WTC11 (cell line): Measurements from ENCODE around the gene RPS5. TPM values are rescaled to one million over a fixed set of nuclear protein-coding genes. Genes with fewer than 3 reads are reported as not detected.

Experiments
- ATAC-seq: fragments of 200-7000 bp; cut with Tn5 transposase; 2 replicates; pipeline ENCODE4 v1.10.0; 2021; ENCODE audit warnings: mild to moderate bottlenecking, moderate library complexity
- CTCF ChIA-PET: fragments of 300-600 bp; sonication (Branson Sonifier 250); formaldehyde crosslinking; loops from one replicate; lab custom pipeline; 2021; ENCODE audit warnings: antibody characterized with exemption; lab: Charles Lee
- POLR2A ChIA-PET: fragments of 350-600 bp; sonication (Branson Sonifier 250); formaldehyde crosslinking; loops from one replicate; lab custom pipeline; 2021; ENCODE audit warnings: antibody characterized with exemption; lab: Charles Lee
- DNase-seq: peaks from one replicate; pipeline ENCODE4 v3.0.0; 2021; ENCODE audit warnings: low spot score
- H3K27ac Mint-ChIP-seq: 2 replicates; pipeline ENCODE4 v1.8.0; 2021; ENCODE audit warnings: mixed read lengths
- H3K27me3 Mint-ChIP-seq: 2 replicates; pipeline ENCODE4 v1.8.0; 2021; ENCODE audit warnings: low read depth, mild to moderate bottlenecking, moderate library complexity, mixed read lengths
- H3K36me3 Mint-ChIP-seq: 2 replicates; pipeline ENCODE4 v1.8.0; 2021; ENCODE audit warnings: mixed read lengths
- H3K4me1 Mint-ChIP-seq: 2 replicates; pipeline ENCODE4 v1.8.0; 2022; ENCODE audit warnings: mixed read lengths
- H3K4me3 Mint-ChIP-seq: 2 replicates; pipeline ENCODE4 v1.8.0; 2021; ENCODE audit warnings: mild to moderate bottlenecking, moderate library complexity, mixed read lengths
- H3K9me3 Mint-ChIP-seq: 2 replicates; pipeline ENCODE4 v1.8.0; 2021; ENCODE audit warnings: mixed read lengths
- CBFB ChIP-seq: sonication (generic); formaldehyde crosslinking; IDR thresholded peaks from 2 replicates; pipeline ENCODE4 v1.8.1; 2022; ENCODE audit warnings: mild to moderate bottlenecking, low read depth, missing genetic modification reagents
- CREM ChIP-seq: sonication (generic); formaldehyde crosslinking; IDR thresholded peaks from 2 replicates; pipeline ENCODE4 v1.8.1; 2022; ENCODE audit warnings: mild to moderate bottlenecking, missing genetic modification reagents, moderate library complexity
- E2F1 ChIP-seq: sonication (generic); formaldehyde crosslinking; IDR thresholded peaks from 2 replicates; pipeline ENCODE4 v1.8.0; 2022; ENCODE audit warnings: mild to moderate bottlenecking, missing genetic modification reagents
- E2F4 ChIP-seq: sonication (generic); formaldehyde crosslinking; IDR thresholded peaks from 2 replicates; pipeline ENCODE4 v1.8.1; 2022; ENCODE audit warnings: low read depth, mild to moderate bottlenecking, moderate library complexity, missing genetic modification reagents, borderline replicate concordance
- ELF4 ChIP-seq: sonication (generic); formaldehyde crosslinking; IDR thresholded peaks from 2 replicates; pipeline ENCODE4 v1.8.1; 2022; ENCODE audit warnings: low read depth, mild to moderate bottlenecking, moderate library complexity, missing genetic modification reagents
- EMX1 ChIP-seq: fragments of 250-450 bp; sonication (Bioruptor Pico); IDR thresholded peaks from 2 replicates; pipeline ENCODE4 v1.8.0; 2021; ENCODE audit warnings: mild to moderate bottlenecking
- ERG ChIP-seq: fragments of 250-450 bp; sonication (Bioruptor Pico); IDR thresholded peaks from 2 replicates; pipeline ENCODE4 v1.8.0; 2021; ENCODE audit warnings: mild to moderate bottlenecking
- ESRRA ChIP-seq: sonication (generic); formaldehyde crosslinking; IDR thresholded peaks from 2 replicates; pipeline ENCODE4 v1.8.1; 2022; ENCODE audit warnings: mild to moderate bottlenecking, missing genetic modification reagents, borderline replicate concordance
- FOXJ3 ChIP-seq: sonication (generic); formaldehyde crosslinking; IDR thresholded peaks from 2 replicates; pipeline ENCODE4 v1.9.0; 2021; ENCODE audit warnings: missing genetic modification reagents, mild to moderate bottlenecking, borderline replicate concordance
- MLX ChIP-seq: sonication (generic); formaldehyde crosslinking; IDR thresholded peaks from 2 replicates; pipeline ENCODE4 v1.8.1; 2023; ENCODE audit warnings: mild to moderate bottlenecking, missing genetic modification reagents, moderate library complexity
- MYBL2 ChIP-seq: sonication (generic); formaldehyde crosslinking; IDR thresholded peaks from 2 replicates; pipeline ENCODE4 v1.8.1; 2023; ENCODE audit warnings: mild to moderate bottlenecking, moderate library complexity, missing genetic modification reagents
- NR1H2 ChIP-seq: sonication (generic); formaldehyde crosslinking; IDR thresholded peaks from 2 replicates; pipeline ENCODE4 v1.9.0; 2021; ENCODE audit warnings: mild to moderate bottlenecking, moderate library complexity, missing genetic modification reagents
- NR2C2 ChIP-seq: sonication (generic); formaldehyde crosslinking; IDR thresholded peaks from 2 replicates; pipeline ENCODE4 v1.8.0; 2022; ENCODE audit warnings: mild to moderate bottlenecking, missing genetic modification reagents
- TEAD1 ChIP-seq: sonication (generic); formaldehyde crosslinking; IDR thresholded peaks from 2 replicates; pipeline ENCODE4 v1.8.0; 2022; ENCODE audit warnings: mild to moderate bottlenecking, missing genetic modification reagents
- TEAD4 ChIP-seq: sonication (generic); formaldehyde crosslinking; IDR thresholded peaks from 2 replicates; pipeline ENCODE4 v1.8.0; 2022; ENCODE audit warnings: mild to moderate bottlenecking, missing genetic modification reagents
- TP53 ChIP-seq: sonication (generic); formaldehyde crosslinking; IDR thresholded peaks from 2 replicates; pipeline ENCODE4 v1.8.1; 2023; ENCODE audit warnings: mild to moderate bottlenecking, missing genetic modification reagents
- ZNF219 ChIP-seq: sonication (generic); formaldehyde crosslinking; IDR thresholded peaks from 2 replicates; pipeline ENCODE4 v1.8.0; 2023; ENCODE audit warnings: missing genetic modification reagents, mild to moderate bottlenecking, borderline replicate concordance
- ZNF317 ChIP-seq: sonication (generic); formaldehyde crosslinking; IDR thresholded peaks from 2 replicates; pipeline ENCODE4 v1.8.1; 2023; ENCODE audit warnings: low read depth, mild to moderate bottlenecking, moderate library complexity, missing genetic modification reagents, borderline replicate concordance
- ZNF416 ChIP-seq: fragments of 250-450 bp; sonication (Bioruptor Pico); IDR thresholded peaks from 2 replicates; pipeline ENCODE4 v1.9.0; 2021; ENCODE audit warnings: mild to moderate bottlenecking, inconsistent platforms
- ZNF671 ChIP-seq: fragments of 250-450 bp; sonication (Bioruptor Pico); IDR thresholded peaks from 2 replicates; pipeline ENCODE4 v1.8.0; 2021; ENCODE audit warnings: mild to moderate bottlenecking
- total RNA-seq: library from RNA; stranded (reverse); gene quantifications from 3 replicates; pipeline ENCODE4 v1.2.3, GENCODE V29; 2021
- TF ChIP-seq, protein P1 (sequence below): fragments of 250-450 bp; sonication (Bioruptor Pico); conservative IDR thresholded peaks from 2 replicates; pipeline ENCODE4 v1.9.0; 2021; ENCODE audit warnings: mild to moderate bottlenecking
- TF ChIP-seq, protein P2 (sequence below): fragments of 250-450 bp; sonication (Bioruptor Pico); IDR thresholded peaks from 2 replicates; pipeline ENCODE4 v1.9.0; 2021; ENCODE audit warnings: moderate library complexity, mild to moderate bottlenecking, inconsistent platforms, borderline replicate concordance
- TF ChIP-seq, protein P3 (sequence below): sonication (generic); formaldehyde crosslinking; IDR thresholded peaks from 2 replicates; pipeline ENCODE4 v1.8.1; 2023; ENCODE audit warnings: mild to moderate bottlenecking, missing genetic modification reagents
- TF ChIP-seq, protein P4 (sequence below): sonication (generic); formaldehyde crosslinking; IDR thresholded peaks from 2 replicates; pipeline ENCODE4 v1.8.0; 2022; ENCODE audit warnings: mild to moderate bottlenecking, missing genetic modification reagents
- TF ChIP-seq, protein P5 (sequence below): sonication (generic); formaldehyde crosslinking; IDR thresholded peaks from 2 replicates; pipeline ENCODE4 v1.8.1; 2022; ENCODE audit warnings: low read depth, missing genetic modification reagents, borderline replicate concordance

The RPS5 gene
- total RNA-seq, 1 experiment from 2014 or later = 1,502 TPM

GRCh38 chr19:58397533-58398037 lies 10.5 kb downstream of the RPS5 start (continued):
- TF ChIP-seq ERG (CRISPR knock-in tag) = no peak
- TF ChIP-seq, protein P1, sequence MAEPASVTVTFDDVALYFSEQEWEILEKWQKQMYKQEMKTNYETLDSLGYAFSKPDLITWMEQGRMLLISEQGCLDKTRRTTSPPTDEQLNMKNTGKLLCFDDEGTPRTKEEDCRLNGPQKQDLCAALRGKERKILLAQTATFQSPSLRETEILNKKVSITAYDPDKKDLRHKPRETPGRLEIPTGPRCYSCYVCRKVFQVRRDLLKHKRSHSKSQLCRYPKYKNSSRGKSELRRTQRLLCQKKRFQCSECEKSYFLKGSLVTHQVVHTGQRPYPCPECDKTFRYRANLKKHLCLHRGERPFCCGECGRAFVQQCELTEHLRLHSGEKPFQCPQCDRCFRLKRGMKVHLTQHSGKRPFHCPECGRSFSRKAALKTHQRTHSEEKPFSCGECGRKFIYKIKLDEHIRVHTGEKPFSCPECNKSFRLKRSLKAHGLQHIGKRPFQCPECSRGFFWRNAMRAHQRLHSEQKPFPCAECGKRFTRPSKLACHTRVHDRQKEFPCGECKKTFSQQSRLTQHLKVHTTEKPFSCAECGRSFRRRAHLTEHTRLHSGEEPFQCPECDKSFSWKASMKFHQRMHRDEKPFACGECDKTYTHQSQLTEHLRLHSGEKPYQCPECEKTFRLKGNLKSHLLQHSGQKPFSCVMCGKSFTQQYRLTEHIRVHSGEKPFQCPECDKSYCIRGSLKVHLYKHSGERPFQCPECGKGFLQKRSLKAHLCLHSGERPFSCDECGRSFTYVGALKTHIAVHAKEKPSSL (CRISPR knock-in tag) = no peak
- no peak for TF ChIP-seq NR2C2 (CRISPR knock-in tag)
- TF ChIP-seq, protein P2, sequence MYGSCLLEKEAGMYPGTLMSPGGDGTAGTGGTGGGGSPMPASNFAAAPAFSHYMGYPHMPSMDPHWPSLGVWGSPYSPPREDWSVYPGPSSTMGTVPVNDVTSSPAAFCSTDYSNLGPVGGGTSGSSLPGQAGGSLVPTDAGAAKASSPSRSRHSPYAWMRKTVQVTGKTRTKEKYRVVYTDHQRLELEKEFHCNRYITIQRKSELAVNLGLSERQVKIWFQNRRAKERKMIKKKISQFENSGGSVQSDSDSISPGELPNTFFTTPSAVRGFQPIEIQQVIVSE (CRISPR knock-in tag) = no peak
- TF ChIP-seq TEAD4 (CRISPR knock-in tag) = no peak
- TF ChIP-seq, protein P3, sequence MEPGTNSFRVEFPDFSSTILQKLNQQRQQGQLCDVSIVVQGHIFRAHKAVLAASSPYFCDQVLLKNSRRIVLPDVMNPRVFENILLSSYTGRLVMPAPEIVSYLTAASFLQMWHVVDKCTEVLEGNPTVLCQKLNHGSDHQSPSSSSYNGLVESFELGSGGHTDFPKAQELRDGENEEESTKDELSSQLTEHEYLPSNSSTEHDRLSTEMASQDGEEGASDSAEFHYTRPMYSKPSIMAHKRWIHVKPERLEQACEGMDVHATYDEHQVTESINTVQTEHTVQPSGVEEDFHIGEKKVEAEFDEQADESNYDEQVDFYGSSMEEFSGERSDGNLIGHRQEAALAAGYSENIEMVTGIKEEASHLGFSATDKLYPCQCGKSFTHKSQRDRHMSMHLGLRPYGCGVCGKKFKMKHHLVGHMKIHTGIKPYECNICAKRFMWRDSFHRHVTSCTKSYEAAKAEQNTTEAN = no peak
- TF ChIP-seq E2F4 (CRISPR knock-in tag) = no peak
- TF ChIP-seq MLX = no peak
- TF ChIP-seq E2F1 = no peak
- no peak for TF ChIP-seq FOXJ3 (CRISPR knock-in tag)
- TF ChIP-seq MYBL2 (CRISPR knock-in tag) = no peak

DNA sequence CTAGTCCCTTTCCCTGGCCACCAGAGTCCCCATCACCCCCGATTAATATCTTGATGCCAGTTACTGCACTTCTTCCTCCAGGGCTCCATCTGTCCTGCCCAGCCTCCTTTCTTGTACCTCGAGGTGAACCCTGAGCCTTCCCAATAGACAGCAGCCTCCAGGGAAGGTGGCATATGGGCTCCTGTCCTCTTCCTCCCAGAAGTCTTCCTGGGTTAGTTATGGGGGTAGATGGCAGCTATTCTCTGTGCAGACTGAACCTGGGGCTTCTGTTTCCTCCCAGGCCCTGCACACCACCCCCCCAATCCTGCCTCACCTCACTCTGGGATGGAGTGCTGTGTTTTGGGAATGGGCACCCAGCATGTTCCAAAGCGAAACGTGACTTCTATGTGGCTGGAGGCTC lies 11.0 kb downstream of the RPS5 start:
- no peak for ATAC-seq
- H3K27me3 Mint-ChIP-seq = peaks cover 36% of the 10 kb centered on the region
- TF ChIP-seq, protein P4, sequence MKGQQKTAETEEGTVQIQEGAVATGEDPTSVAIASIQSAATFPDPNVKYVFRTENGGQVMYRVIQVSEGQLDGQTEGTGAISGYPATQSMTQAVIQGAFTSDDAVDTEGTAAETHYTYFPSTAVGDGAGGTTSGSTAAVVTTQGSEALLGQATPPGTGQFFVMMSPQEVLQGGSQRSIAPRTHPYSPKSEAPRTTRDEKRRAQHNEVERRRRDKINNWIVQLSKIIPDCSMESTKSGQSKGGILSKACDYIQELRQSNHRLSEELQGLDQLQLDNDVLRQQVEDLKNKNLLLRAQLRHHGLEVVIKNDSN (CRISPR knock-in tag) = no peak
- TF ChIP-seq ZNF416 (no peak), EMX1 (CRISPR knock-in tag) (no peak), CREM (CRISPR knock-in tag) (no peak), ZNF671 (CRISPR knock-in tag) (no peak), ELF4 (CRISPR knock-in tag) (no peak), TP53 (CRISPR knock-in tag) (no peak), MYBL2 (CRISPR knock-in tag) (no peak), CBFB (CRISPR knock-in tag) (no peak), TEAD1 (CRISPR knock-in tag) (no peak), ZNF219 (CRISPR knock-in tag) (no peak), ESRRA (no peak), ZNF317 (no peak), NR1H2 (no peak)
- TF ChIP-seq, protein P5, sequence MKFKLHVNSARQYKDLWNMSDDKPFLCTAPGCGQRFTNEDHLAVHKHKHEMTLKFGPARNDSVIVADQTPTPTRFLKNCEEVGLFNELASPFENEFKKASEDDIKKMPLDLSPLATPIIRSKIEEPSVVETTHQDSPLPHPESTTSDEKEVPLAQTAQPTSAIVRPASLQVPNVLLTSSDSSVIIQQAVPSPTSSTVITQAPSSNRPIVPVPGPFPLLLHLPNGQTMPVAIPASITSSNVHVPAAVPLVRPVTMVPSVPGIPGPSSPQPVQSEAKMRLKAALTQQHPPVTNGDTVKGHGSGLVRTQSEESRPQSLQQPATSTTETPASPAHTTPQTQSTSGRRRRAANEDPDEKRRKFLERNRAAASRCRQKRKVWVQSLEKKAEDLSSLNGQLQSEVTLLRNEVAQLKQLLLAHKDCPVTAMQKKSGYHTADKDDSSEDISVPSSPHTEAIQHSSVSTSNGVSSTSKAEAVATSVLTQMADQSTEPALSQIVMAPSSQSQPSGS = no peak

More for the DNA sequence above, 11.0 kb downstream of the RPS5 start:
- POLR2A ChIA-PET = interaction anchor here (0.6 to 1.5 kb wide), 3 partner anchors 11 to 42 kb away, joined by 3 read pairs; partner anchors contain the start of genes ZNF132, ZNF497 and ZNF584
- Mint-ChIP-seq H3K36me3 (peaks cover 19% of the 10 kb centered on the region), H3K4me3 (no peak overlapping the region), H3K27ac (no peak overlapping the region), H3K9me3 (no peaks in the 10 kb centered on the region), H3K4me1 (peaks cover 16% of the 10 kb centered on the region)
- CTCF ChIA-PET = interaction anchor here (1.1 kb wide), 1 partner anchor 25 kb away, joined by 3 read pairs; no protein-coding TSS in a partner anchor
- DNase-seq = no peak
